Measurements from ENCODE around the gene MYO5A.
A peak's percentile ranks its signal among the peaks of the same experiment; 100 is the strongest.
"Not testable (repeated sequence)": the region's sequence is repeated elsewhere in the genome, so short reads cannot be mapped to it uniquely, and the experiment has no call there.

Gene MYO5A

DNA sequence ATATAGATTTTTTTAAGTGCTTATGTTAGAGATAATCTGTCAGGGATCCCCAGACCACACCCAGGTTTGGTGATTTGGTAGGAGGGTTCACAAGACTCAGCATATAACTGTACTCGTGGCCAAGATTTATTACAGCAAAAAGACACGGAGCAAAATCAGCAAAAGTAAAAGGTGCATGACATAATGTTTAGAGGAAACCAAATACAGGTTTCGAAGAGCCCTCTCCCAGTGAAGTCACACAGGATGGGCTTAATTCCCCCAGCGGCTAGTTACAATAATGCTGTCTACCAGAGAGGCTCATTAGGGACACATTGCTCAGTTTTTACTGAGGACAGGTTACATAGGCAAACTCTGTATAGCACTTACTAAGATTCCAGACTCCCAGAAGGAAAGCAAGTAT is 36.5 kb downstream of the MYO5A start (continued):
- TF ChIP-seq PRDM6 (tag by site-specific recombination; IDR thresholded peaks at IDR 0.05) (peak; percentile 17; the same call in 1 of the 2 replicates), PBX3 (CRISPR knock-in tag; IDR thresholded peaks at IDR 0.05) (no peak), ZNF658 (tag by site-specific recombination; IDR thresholded peaks at IDR 0.05) (no peak), ZBTB6 (tag by site-specific recombination; IDR thresholded peaks at IDR 0.05) (no peak), IKZF3 (tag by site-specific recombination; IDR thresholded peaks at IDR 0.05) (no peak), SP7 (tag by site-specific recombination; IDR thresholded peaks at IDR 0.05) (0 out of 2 replicates have a peak, but pooled peaks have one; percentile 12), ZNF529 (tag by site-specific recombination; IDR thresholded peaks at IDR 0.05; ENCODE audit: insufficient replicate concordance) (no peak), FEZF1 (tag by site-specific recombination; IDR thresholded peaks at IDR 0.05) (peak; percentile 74), ZBTB44 (tag by site-specific recombination; IDR thresholded peaks at IDR 0.05) (no peak), ZNF629 (tag by site-specific recombination; IDR thresholded peaks at IDR 0.05) (peak; percentile 78), ZBTB20 (tag by site-specific recombination; IDR thresholded peaks at IDR 0.05) (peak; percentile 90)

DNA sequence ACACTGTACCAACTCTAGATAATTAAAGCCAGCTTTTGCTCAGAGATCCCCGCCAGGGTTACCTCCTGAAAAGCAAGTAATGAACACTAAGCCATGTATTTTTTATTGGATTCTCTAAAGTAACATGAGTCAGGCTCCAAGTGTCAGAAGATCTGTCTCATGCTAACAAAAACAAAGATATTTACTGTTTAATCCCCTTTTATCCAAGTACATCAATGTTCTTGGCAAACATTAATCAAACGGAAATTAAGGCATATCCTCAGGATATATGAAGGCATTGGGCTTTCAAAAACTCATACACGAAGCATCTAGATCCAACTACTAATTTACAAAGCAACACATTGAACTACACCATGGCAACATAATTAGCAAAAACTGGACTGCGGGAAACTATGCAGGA is 37.2 kb downstream of the MYO5A start:
- Histone ChIP-seq H3K9me3 (ENCODE audit: control insufficient read depth, insufficient read depth, low read depth, low read length) (no peaks in the 10 kb centered on the region), H3K4me1 (ENCODE audit: control insufficient read depth, insufficient read depth, low read length) (peaks cover 11% of the 10 kb centered on the region; the same call in 1 of the 2 replicates), H3K4me3 (ENCODE audit: low read depth, low read length) (no peak overlapping the region), H3K27ac (ENCODE audit: extremely low read depth, low read depth, low read length) (no peak overlapping the region), H3K36me3 (ENCODE audit: control insufficient read depth in 2 of 2, insufficient read depth in 1 of 2, low read length in 2 of 2) (no peaks in the 10 kb centered on the region; a peak in 1 of 3 replicates)
- ChIA-PET CTCF (interaction anchor here (0.5 to 0.7 kb wide), 2 partner anchors 235 to 441 kb away, joined by 3 to 4 read pairs; no protein-coding TSS in a partner anchor), POLR2A (no interaction called here)
- TF ChIP-seq ZNF623 (tag by site-specific recombination; IDR thresholded peaks at IDR 0.05) (no peak), HOXD13 (CRISPR knock-in tag; IDR thresholded peaks at IDR 0.05; ENCODE audit: borderline replicate concordance) (no peak), ZNF843 (tag by site-specific recombination; IDR thresholded peaks at IDR 0.05) (peak; percentile 68; the same call in 1 of the 2 replicates), ZNF629 (tag by site-specific recombination; IDR thresholded peaks at IDR 0.05) (0 out of 2 replicates have a peak, but pooled peaks have one; percentile 10), ZNF335 (tag by site-specific recombination; conservative IDR thresholded peaks at IDR 0.05) (no peak), PRDM6 (tag by site-specific recombination; IDR thresholded peaks at IDR 0.05) (peak; percentile 32), ZNF624 (tag by site-specific recombination; IDR thresholded peaks at IDR 0.05) (no peak), ZBTB8A (tag by site-specific recombination; IDR thresholded peaks at IDR 0.05) (no peak), ZNF214 (tag by site-specific recombination; IDR thresholded peaks at IDR 0.05; ENCODE audit: borderline replicate concordance) (no peak), MZF1 (tag by site-specific recombination; IDR thresholded peaks at IDR 0.05; ENCODE audit: borderline replicate concordance) (0 out of 2 replicates have a peak, but pooled peaks have one; percentile 42), GLIS1 (tag by site-specific recombination; IDR thresholded peaks at IDR 0.05) (peak; percentile 23)
- TF ChIP-seq, protein P1, sequence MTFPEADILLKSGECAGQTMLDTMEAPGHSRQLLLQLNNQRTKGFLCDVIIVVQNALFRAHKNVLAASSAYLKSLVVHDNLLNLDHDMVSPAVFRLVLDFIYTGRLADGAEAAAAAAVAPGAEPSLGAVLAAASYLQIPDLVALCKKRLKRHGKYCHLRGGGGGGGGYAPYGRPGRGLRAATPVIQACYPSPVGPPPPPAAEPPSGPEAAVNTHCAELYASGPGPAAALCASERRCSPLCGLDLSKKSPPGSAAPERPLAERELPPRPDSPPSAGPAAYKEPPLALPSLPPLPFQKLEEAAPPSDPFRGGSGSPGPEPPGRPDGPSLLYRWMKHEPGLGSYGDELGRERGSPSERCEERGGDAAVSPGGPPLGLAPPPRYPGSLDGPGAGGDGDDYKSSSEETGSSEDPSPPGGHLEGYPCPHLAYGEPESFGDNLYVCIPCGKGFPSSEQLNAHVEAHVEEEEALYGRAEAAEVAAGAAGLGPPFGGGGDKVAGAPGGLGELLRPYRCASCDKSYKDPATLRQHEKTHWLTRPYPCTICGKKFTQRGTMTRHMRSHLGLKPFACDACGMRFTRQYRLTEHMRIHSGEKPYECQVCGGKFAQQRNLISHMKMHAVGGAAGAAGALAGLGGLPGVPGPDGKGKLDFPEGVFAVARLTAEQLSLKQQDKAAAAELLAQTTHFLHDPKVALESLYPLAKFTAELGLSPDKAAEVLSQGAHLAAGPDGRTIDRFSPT (tag by site-specific recombination; IDR thresholded peaks at IDR 0.05): no peak

GRCh38 chr15:52489430-52489829 is 39.2 kb downstream of the MYO5A start:
- POLR2A ChIA-PET; H3K27ac ChIP-seq (ENCODE audit: extremely low read depth, low read depth, low read length); H3K4me3 ChIP-seq (ENCODE audit: low read depth, low read length); H3K36me3 ChIP-seq (ENCODE audit: control insufficient read depth in 2 of 2, insufficient read depth in 1 of 2, low read length in 2 of 2); CTCF ChIA-PET; H3K9me3 ChIP-seq (ENCODE audit: control insufficient read depth, insufficient read depth, low read depth, low read length): not testable (repeated sequence)
- peaks cover 11% of the 10 kb centered on the region; the same call in 1 of the 2 replicates for H3K4me1 ChIP-seq (ENCODE audit: control insufficient read depth, insufficient read depth, low read length)

All from HEK293 (cell line).